HEK293 (cell line): Measurements from ENCODE around the gene SRPK3.

ENCODE experiments used
- CTCF ChIA-PET: fragments of 350-600 bp; formaldehyde crosslinking; extraction: SDS; loops from one replicate; lab custom pipeline; 2021; ENCODE audit warnings: antibody characterized with exemption; lab: Yijun Ruan, JAX
- POLR2A ChIA-PET: fragments of 300-600 bp; formaldehyde crosslinking; extraction: SDS; loops from one replicate; lab custom pipeline; 2020; ENCODE audit warnings: antibody characterized with exemption, inconsistent platforms; lab: Yijun Ruan, JAX
- H3K27ac ChIP-seq: fragments of 200-500 bp; sonication (Bioruptor generic); 2 replicates; pipeline ENCODE4 v1.5.1; 2014; ENCODE audit warnings: low read depth, low read length, control low read depth, inconsistent platforms; ENCODE audit errors: extremely low read depth
- H3K36me3 ChIP-seq, 2 experiments: fragments of 200-500 bp in 1 of 2; sonication (Bioruptor generic) in 1 of 2; 1 replicate in 1 of 2; 2 replicates in 1 of 2; pipeline ENCODE4 v1.5.1; 2014 to 2017; ENCODE audit warnings: inconsistent platforms in 2 of 2, low read length in 2 of 2; ENCODE audit not compliant: control insufficient read depth in 2 of 2, insufficient read depth in 1 of 2
- H3K4me1 ChIP-seq: fragments of 200-500 bp; sonication (Bioruptor generic); 2 replicates; pipeline ENCODE4 v1.5.1; 2014; ENCODE audit warnings: mild to moderate bottlenecking, low read length, inconsistent platforms; ENCODE audit not compliant: control insufficient read depth, insufficient read depth
- H3K4me3 ChIP-seq: 2 replicates; pipeline ENCODE4 v1.5.1; 2011; ENCODE audit warnings: low read depth, mild to moderate bottlenecking, control low read depth, low read length, moderate library complexity
- H3K9me3 ChIP-seq: fragments of 200-500 bp; sonication (Bioruptor generic); 2 replicates; pipeline ENCODE4 v1.5.1; 2014; ENCODE audit warnings: low read depth, low read length, inconsistent platforms; ENCODE audit not compliant: control insufficient read depth, insufficient read depth
- GLIS2 ChIP-seq: fragments of 450-650 bp; formaldehyde crosslinking; IDR thresholded peaks from 2 replicates; pipeline ENCODE4 v1.5.1; 2016; ENCODE audit warnings: missing biosample characterization, missing genetic modification characterization
- KLF16 ChIP-seq: fragments of 450-650 bp; formaldehyde crosslinking; IDR thresholded peaks from 2 replicates; pipeline ENCODE4 v1.5.1; 2017; ENCODE audit warnings: missing biosample characterization, missing genetic modification characterization
- KLF7 ChIP-seq: fragments of 450-650 bp; formaldehyde crosslinking; IDR thresholded peaks from 2 replicates; pipeline ENCODE4 v1.5.1; 2016; ENCODE audit warnings: missing biosample characterization, missing genetic modification characterization, borderline replicate concordance
- SP2 ChIP-seq: fragments of 450-650 bp; formaldehyde crosslinking; IDR thresholded peaks from 2 replicates; pipeline ENCODE4 v1.5.1; 2016; ENCODE audit warnings: missing biosample characterization, missing genetic modification characterization
- YY1 ChIP-seq: fragments of 450-650 bp; formaldehyde crosslinking; IDR thresholded peaks from 2 replicates; pipeline ENCODE4 v1.5.1; 2018; ENCODE audit warnings: missing biosample characterization, missing genetic modification characterization
- ZBTB21 ChIP-seq: fragments of 450-650 bp; formaldehyde crosslinking; IDR thresholded peaks from 2 replicates; pipeline ENCODE4 v1.5.1; 2017; ENCODE audit warnings: missing biosample characterization, missing genetic modification characterization
- ZFHX2 ChIP-seq: fragments of 450-650 bp; formaldehyde crosslinking; conservative IDR thresholded peaks from 2 replicates; pipeline ENCODE4 v1.5.1; 2016; ENCODE audit warnings: missing biosample characterization, missing genetic modification characterization
- ZFP69B ChIP-seq: fragments of 450-650 bp; formaldehyde crosslinking; IDR thresholded peaks from 2 replicates; pipeline ENCODE4 v1.5.1; 2016; ENCODE audit warnings: missing biosample characterization, missing genetic modification characterization
- ZIC2 ChIP-seq: fragments of 450-650 bp; formaldehyde crosslinking; IDR thresholded peaks from 2 replicates; pipeline ENCODE4 v1.5.1; 2016; ENCODE audit warnings: missing biosample characterization, missing genetic modification characterization
- ZNF132 ChIP-seq: fragments of 450-650 bp; formaldehyde crosslinking; IDR thresholded peaks from 2 replicates; pipeline ENCODE4 v1.5.1; 2017; ENCODE audit warnings: missing biosample characterization, missing genetic modification characterization, borderline replicate concordance
- ZNF366 ChIP-seq: fragments of 450-650 bp; formaldehyde crosslinking; conservative IDR thresholded peaks from 2 replicates; pipeline ENCODE4 v1.5.1; 2016; ENCODE audit warnings: missing biosample characterization, missing genetic modification characterization
- ZNF416 ChIP-seq: fragments of 450-650 bp; formaldehyde crosslinking; IDR thresholded peaks from 2 replicates; pipeline ENCODE4 v1.5.1; 2016; ENCODE audit warnings: missing biosample characterization, missing genetic modification characterization
- ZNF514 ChIP-seq: fragments of 450-650 bp; formaldehyde crosslinking; IDR thresholded peaks from 2 replicates; pipeline ENCODE4 v1.5.1; 2016; ENCODE audit warnings: missing biosample characterization, missing genetic modification characterization
- ZNF555 ChIP-seq: fragments of 450-650 bp; formaldehyde crosslinking; conservative IDR thresholded peaks from 2 replicates; pipeline ENCODE4 v1.5.1; 2017; ENCODE audit warnings: missing biosample characterization, mild to moderate bottlenecking, missing genetic modification characterization, inconsistent platforms
- ZNF596 ChIP-seq: fragments of 450-650 bp; IDR thresholded peaks from 2 replicates; pipeline ENCODE4 v1.5.0; 2018; ENCODE audit warnings: missing biosample characterization, mild to moderate bottlenecking, missing genetic modification characterization, moderate library complexity
- ZNF660 ChIP-seq: fragments of 450-650 bp; IDR thresholded peaks from 2 replicates; pipeline ENCODE4 v1.5.1; 2018; ENCODE audit warnings: missing biosample characterization, mild to moderate bottlenecking, missing genetic modification characterization
- ZNF768 ChIP-seq: fragments of 450-650 bp; formaldehyde crosslinking; IDR thresholded peaks from 2 replicates; pipeline ENCODE4 v1.5.1; 2018; ENCODE audit warnings: missing biosample characterization, mild to moderate bottlenecking, missing genetic modification characterization
- ZNF776 ChIP-seq: fragments of 450-650 bp; formaldehyde crosslinking; IDR thresholded peaks from 2 replicates; pipeline ENCODE4 v1.5.0; 2017; ENCODE audit warnings: missing biosample characterization, missing genetic modification characterization, borderline replicate concordance
- ZNF837 ChIP-seq: fragments of 450-650 bp; formaldehyde crosslinking; IDR thresholded peaks from 2 replicates; pipeline ENCODE4 v1.5.1; 2016; ENCODE audit warnings: missing biosample characterization, missing genetic modification characterization
- ZXDB ChIP-seq: fragments of 450-650 bp; formaldehyde crosslinking; IDR thresholded peaks from 2 replicates; pipeline ENCODE4 v1.5.1; 2016; ENCODE audit warnings: missing biosample characterization, missing genetic modification characterization
- TF ChIP-seq, protein P1 (sequence below): fragments of 450-650 bp; formaldehyde crosslinking; IDR thresholded peaks from 2 replicates; pipeline ENCODE4 v1.5.1; 2016; ENCODE audit warnings: missing biosample characterization, missing genetic modification characterization
- TF ChIP-seq, protein P2 (sequence below): fragments of 450-650 bp; formaldehyde crosslinking; IDR thresholded peaks from 2 replicates; pipeline ENCODE4 v1.5.1; 2016; ENCODE audit warnings: missing biosample characterization, missing genetic modification characterization
- TF ChIP-seq, protein P3 (sequence below): fragments of 450-650 bp; formaldehyde crosslinking; IDR thresholded peaks from 2 replicates; pipeline ENCODE4 v1.5.1; 2016; ENCODE audit warnings: missing biosample characterization, missing genetic modification characterization, low read depth

Gene SRPK3

DNA sequence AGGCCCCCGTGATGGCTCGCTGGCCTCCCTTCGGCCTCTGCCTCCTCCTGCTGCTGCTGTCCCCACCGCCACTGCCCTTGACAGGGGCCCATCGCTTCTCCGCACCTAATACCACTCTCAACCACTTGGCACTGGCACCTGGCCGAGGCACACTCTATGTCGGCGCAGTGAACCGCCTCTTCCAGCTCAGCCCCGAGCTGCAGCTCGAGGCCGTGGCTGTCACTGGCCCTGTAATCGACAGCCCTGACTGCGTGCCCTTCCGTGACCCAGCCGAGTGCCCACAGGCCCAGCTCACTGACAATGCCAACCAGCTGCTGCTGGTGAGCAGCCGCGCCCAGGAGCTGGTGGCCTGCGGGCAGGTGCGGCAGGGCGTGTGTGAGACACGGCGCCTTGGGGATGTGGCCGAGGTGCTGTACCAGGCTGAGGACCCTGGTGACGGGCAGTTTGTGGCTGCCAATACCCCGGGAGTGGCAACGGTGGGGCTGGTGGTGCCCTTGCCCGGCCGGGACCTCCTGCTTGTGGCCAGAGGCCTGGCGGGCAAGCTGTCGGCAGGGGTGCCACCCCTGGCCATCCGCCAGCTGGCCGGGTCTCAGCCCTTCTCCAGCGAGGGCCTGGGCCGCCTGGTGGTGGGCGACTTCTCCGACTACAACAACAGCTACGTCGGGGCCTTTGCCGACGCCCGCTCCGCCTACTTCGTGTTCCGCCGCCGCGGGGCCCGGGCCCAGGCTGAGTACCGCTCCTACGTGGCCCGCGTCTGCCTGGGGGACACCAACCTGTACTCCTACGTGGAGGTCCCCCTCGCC is 13.8 kb upstream of the SRPK3 start (continued):
- TF ChIP-seq ZIC2 (tag by site-specific recombination), result no peak
- no peak for TF ChIP-seq ZNF660 (tag by site-specific recombination)
- TF ChIP-seq ZFP69B (tag by site-specific recombination), result no peak
- TF ChIP-seq ZFHX2 (tag by site-specific recombination), result peak; percentile 31; the same call in 1 of the 2 replicates

GRCh38 chrX:153767674-153768055 is 13.2 kb upstream of the SRPK3 start:
- no peak overlapping the region for H3K4me3 ChIP-seq
- no peak overlapping the region for H3K27ac ChIP-seq
- ChIA-PET CTCF (interaction anchor here (0.8 to 6.5 kb wide), 4 partner anchors 10 to 180 kb away, joined by 4 to 63 read pairs (median 4); no protein-coding TSS in a partner anchor), POLR2A (interaction anchor here (0.8 kb wide), 1 partner anchor 14 kb away, joined by 3 read pairs; no protein-coding TSS in a partner anchor)
- H3K9me3 ChIP-seq, result no peaks in the 10 kb centered on the region
- no peaks in the 10 kb centered on the region for H3K36me3 ChIP-seq
- TF ChIP-seq KLF7 (tag by site-specific recombination) (no peak), KLF16 (tag by site-specific recombination) (no peak)
- TF ChIP-seq, protein P1, sequence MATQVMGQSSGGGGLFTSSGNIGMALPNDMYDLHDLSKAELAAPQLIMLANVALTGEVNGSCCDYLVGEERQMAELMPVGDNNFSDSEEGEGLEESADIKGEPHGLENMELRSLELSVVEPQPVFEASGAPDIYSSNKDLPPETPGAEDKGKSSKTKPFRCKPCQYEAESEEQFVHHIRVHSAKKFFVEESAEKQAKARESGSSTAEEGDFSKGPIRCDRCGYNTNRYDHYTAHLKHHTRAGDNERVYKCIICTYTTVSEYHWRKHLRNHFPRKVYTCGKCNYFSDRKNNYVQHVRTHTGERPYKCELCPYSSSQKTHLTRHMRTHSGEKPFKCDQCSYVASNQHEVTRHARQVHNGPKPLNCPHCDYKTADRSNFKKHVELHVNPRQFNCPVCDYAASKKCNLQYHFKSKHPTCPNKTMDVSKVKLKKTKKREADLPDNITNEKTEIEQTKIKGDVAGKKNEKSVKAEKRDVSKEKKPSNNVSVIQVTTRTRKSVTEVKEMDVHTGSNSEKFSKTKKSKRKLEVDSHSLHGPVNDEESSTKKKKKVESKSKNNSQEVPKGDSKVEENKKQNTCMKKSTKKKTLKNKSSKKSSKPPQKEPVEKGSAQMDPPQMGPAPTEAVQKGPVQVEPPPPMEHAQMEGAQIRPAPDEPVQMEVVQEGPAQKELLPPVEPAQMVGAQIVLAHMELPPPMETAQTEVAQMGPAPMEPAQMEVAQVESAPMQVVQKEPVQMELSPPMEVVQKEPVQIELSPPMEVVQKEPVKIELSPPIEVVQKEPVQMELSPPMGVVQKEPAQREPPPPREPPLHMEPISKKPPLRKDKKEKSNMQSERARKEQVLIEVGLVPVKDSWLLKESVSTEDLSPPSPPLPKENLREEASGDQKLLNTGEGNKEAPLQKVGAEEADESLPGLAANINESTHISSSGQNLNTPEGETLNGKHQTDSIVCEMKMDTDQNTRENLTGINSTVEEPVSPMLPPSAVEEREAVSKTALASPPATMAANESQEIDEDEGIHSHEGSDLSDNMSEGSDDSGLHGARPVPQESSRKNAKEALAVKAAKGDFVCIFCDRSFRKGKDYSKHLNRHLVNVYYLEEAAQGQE (tag by site-specific recombination), result peak; percentile 57
- H3K4me1 ChIP-seq, result 0 out of 2 replicates have a peak, but pooled peaks cover 3% of the 10 kb centered on the region

- TF ChIP-seq ZNF837 (tag by site-specific recombination) (no peak), SP2 (tag by site-specific recombination) (no peak), GLIS2 (tag by site-specific recombination) (peak; percentile 49), ZNF366 (tag by site-specific recombination) (no peak), ZNF768 (tag by site-specific recombination) (no peak), ZNF555 (tag by site-specific recombination) (no peak), ZBTB21 (tag by site-specific recombination) (no peak), ZNF514 (tag by site-specific recombination) (no peak), ZXDB (tag by site-specific recombination) (no peak), ZNF596 (no peak), YY1 (tag by site-specific recombination) (no peak), ZNF132 (no peak), ZNF416 (tag by site-specific recombination) (no peak), ZNF776 (no peak)
- TF ChIP-seq, protein P2, sequence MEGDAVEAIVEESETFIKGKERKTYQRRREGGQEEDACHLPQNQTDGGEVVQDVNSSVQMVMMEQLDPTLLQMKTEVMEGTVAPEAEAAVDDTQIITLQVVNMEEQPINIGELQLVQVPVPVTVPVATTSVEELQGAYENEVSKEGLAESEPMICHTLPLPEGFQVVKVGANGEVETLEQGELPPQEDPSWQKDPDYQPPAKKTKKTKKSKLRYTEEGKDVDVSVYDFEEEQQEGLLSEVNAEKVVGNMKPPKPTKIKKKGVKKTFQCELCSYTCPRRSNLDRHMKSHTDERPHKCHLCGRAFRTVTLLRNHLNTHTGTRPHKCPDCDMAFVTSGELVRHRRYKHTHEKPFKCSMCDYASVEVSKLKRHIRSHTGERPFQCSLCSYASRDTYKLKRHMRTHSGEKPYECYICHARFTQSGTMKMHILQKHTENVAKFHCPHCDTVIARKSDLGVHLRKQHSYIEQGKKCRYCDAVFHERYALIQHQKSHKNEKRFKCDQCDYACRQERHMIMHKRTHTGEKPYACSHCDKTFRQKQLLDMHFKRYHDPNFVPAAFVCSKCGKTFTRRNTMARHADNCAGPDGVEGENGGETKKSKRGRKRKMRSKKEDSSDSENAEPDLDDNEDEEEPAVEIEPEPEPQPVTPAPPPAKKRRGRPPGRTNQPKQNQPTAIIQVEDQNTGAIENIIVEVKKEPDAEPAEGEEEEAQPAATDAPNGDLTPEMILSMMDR (tag by site-specific recombination), result peak; percentile 10; the same call in 1 of the 2 replicates
- TF ChIP-seq, protein P3, sequence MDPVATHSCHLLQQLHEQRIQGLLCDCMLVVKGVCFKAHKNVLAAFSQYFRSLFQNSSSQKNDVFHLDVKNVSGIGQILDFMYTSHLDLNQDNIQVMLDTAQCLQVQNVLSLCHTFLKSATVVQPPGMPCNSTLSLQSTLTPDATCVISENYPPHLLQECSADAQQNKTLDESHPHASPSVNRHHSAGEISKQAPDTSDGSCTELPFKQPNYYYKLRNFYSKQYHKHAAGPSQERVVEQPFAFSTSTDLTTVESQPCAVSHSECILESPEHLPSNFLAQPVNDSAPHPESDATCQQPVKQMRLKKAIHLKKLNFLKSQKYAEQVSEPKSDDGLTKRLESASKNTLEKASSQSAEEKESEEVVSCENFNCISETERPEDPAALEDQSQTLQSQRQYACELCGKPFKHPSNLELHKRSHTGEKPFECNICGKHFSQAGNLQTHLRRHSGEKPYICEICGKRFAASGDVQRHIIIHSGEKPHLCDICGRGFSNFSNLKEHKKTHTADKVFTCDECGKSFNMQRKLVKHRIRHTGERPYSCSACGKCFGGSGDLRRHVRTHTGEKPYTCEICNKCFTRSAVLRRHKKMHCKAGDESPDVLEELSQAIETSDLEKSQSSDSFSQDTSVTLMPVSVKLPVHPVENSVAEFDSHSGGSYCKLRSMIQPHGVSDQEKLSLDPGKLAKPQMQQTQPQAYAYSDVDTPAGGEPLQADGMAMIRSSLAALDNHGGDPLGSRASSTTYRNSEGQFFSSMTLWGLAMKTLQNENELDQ (tag by site-specific recombination), result no peak
- H3K27ac ChIP-seq, result no peak overlapping the region
- H3K36me3 ChIP-seq, result no peaks in the 10 kb centered on the region
- POLR2A ChIA-PET, result interaction anchor here (0.8 kb wide), 1 partner anchor 13 kb away, joined by 3 read pairs; no protein-coding TSS in a partner anchor
- CTCF ChIA-PET, result interaction anchor here (0.8 to 6.5 kb wide), 4 partner anchors 10 to 179 kb away, joined by 4 to 63 read pairs (median 4); no protein-coding TSS in a partner anchor
- no peaks in the 10 kb centered on the region for H3K9me3 ChIP-seq
- H3K4me1 ChIP-seq, result 0 out of 2 replicates have a peak, but pooled peaks cover 3% of the 10 kb centered on the region
- no peak overlapping the region for H3K4me3 ChIP-seq
These were observed 12.3 kb upstream of the SRPK3 start for GRCh38 chrX:153768311-153769157.
